HepG2 (cell line): ENCODE data around the gene HNRNPC. TPM values are rescaled to one million over a fixed set of nuclear protein-coding genes. Genes with fewer than 3 reads are reported as not detected.

ENCODE experiments used
- CBFB ChIP-seq: sonication (generic); formaldehyde crosslinking; IDR thresholded peaks from 2 replicates; pipeline ENCODE4 v1.4.0; 2020; ENCODE audit warnings: missing genetic modification reagents
- CBX2 ChIP-seq, 2 experiments: fragments of 200-600 bp in 1 of 2; sonication (generic); formaldehyde crosslinking in 1 of 2; IDR thresholded peaks; 2 replicates each; pipeline versions ENCODE4 v1.7.0 to v1.8.1; 2018 to 2022; ENCODE audit warnings: low read depth in 2 of 2, low read length in 1 of 2, mild to moderate bottlenecking in 1 of 2, missing genetic modification reagents in 1 of 2
- CBX5 ChIP-seq: sonication (generic); formaldehyde crosslinking; IDR thresholded peaks from 2 replicates; pipeline ENCODE4 v1.4.0; 2020; ENCODE audit warnings: missing genetic modification reagents, borderline replicate concordance
- CENPX ChIP-seq: sonication (generic); formaldehyde crosslinking; IDR thresholded peaks from 2 replicates; pipeline ENCODE4 v1.9.0; 2021; ENCODE audit warnings: mild to moderate bottlenecking, missing genetic modification reagents, moderate library complexity
- DNMT3B ChIP-seq: conservative IDR thresholded peaks from 2 replicates; pipeline ENCODE4 v1.6.1; 2016; ENCODE audit warnings: missing biosample characterization, control low read depth
- EEA1 ChIP-seq: sonication (generic); formaldehyde crosslinking; IDR thresholded peaks from 2 replicates; pipeline ENCODE4 v1.5.1; 2020; ENCODE audit warnings: mild to moderate bottlenecking, missing genetic modification reagents, borderline replicate concordance
- IKZF1 ChIP-seq: fragments of 450-650 bp; IDR thresholded peaks from 2 replicates; pipeline ENCODE4 v1.7.1; 2016
- KAT2B ChIP-seq: fragments of 150-350 bp; IDR thresholded peaks from 2 replicates; pipeline ENCODE4 v1.6.1; 2014; ENCODE audit warnings: low read depth, low read length, borderline replicate concordance
- KLF15 ChIP-seq: sonication (generic); formaldehyde crosslinking; IDR thresholded peaks from 2 replicates; pipeline ENCODE4 v1.8.1; 2023; ENCODE audit warnings: borderline replicate concordance, mild to moderate bottlenecking, inconsistent platforms, missing genetic modification reagents, mixed read lengths
- NRL ChIP-seq: sonication (generic); formaldehyde crosslinking; IDR thresholded peaks from 2 replicates; pipeline ENCODE4 v1.5.0; 2020; ENCODE audit warnings: missing genetic modification reagents, mild to moderate bottlenecking, moderate library complexity, borderline replicate concordance
- PRMT3 ChIP-seq: sonication (generic); formaldehyde crosslinking; IDR thresholded peaks from 2 replicates; pipeline ENCODE4 v1.8.1; 2022; ENCODE audit warnings: low read depth, mild to moderate bottlenecking, moderate library complexity, missing genetic modification reagents, borderline replicate concordance
- RBM22 ChIP-seq: fragments of 200-400 bp; formaldehyde crosslinking; optimal IDR thresholded peaks from 2 replicates; pipeline ENCODE3; 2017; ENCODE audit warnings: mild to moderate bottlenecking, low read length, moderate library complexity
- RCOR2 ChIP-seq: IDR thresholded peaks from 2 replicates; pipeline ENCODE4 v1.6.1; 2016; ENCODE audit warnings: missing biosample characterization, missing genetic modification reagents
- TARDBP ChIP-seq: sonication (generic); formaldehyde crosslinking; IDR thresholded peaks from 2 replicates; pipeline ENCODE4 v1.8.0; 2022; ENCODE audit warnings: mild to moderate bottlenecking, missing genetic modification reagents
- TBL1XR1 ChIP-seq: fragments of 150-350 bp; IDR thresholded peaks from 2 replicates; pipeline ENCODE4 v1.6.1; 2014; ENCODE audit warnings: borderline replicate concordance, low read length; ENCODE audit not compliant: partially characterized antibody
- U2AF2 ChIP-seq: fragments of 200-400 bp; formaldehyde crosslinking; IDR thresholded peaks from 2 replicates; pipeline ENCODE4 v1.6.1; 2017; ENCODE audit warnings: low read depth, mild to moderate bottlenecking, low read length
- ZFAT ChIP-seq: sonication (generic); formaldehyde crosslinking; conservative IDR thresholded peaks from 2 replicates; pipeline ENCODE4 v1.8.1; 2023; ENCODE audit warnings: missing genetic modification reagents, inconsistent platforms
- ZFP36L1 ChIP-seq: sonication (generic); formaldehyde crosslinking; IDR thresholded peaks from 2 replicates; pipeline ENCODE4 v1.8.0; 2022; ENCODE audit warnings: mild to moderate bottlenecking, missing genetic modification reagents, moderate library complexity
- ZNF101 ChIP-seq: sonication (generic); formaldehyde crosslinking; IDR thresholded peaks from 2 replicates; pipeline ENCODE4 v1.4.0; 2020; ENCODE audit warnings: mild to moderate bottlenecking, low read depth, missing genetic modification reagents, borderline replicate concordance
- ZNF230 ChIP-seq: sonication (generic); formaldehyde crosslinking; IDR thresholded peaks from 2 replicates; pipeline ENCODE4 v1.4.0; 2020; ENCODE audit warnings: mild to moderate bottlenecking, missing genetic modification reagents
- ZNF878 ChIP-seq: sonication (generic); formaldehyde crosslinking; IDR thresholded peaks from 2 replicates; pipeline ENCODE4 v1.8.1; 2023; ENCODE audit warnings: mild to moderate bottlenecking, missing genetic modification reagents, moderate library complexity
- ZSCAN25 ChIP-seq: sonication (generic); formaldehyde crosslinking; IDR thresholded peaks from 2 replicates; pipeline ENCODE4 v1.8.0; 2022; ENCODE audit warnings: mild to moderate bottlenecking, missing genetic modification reagents
- polyA plus RNA-seq, 8 experiments: library from polyadenylated mRNA; depleted of rRNA in 3 of 8; stranded (reverse) in 7 of 8; unstranded in 1 of 8; fragments of >200 nt; fragmentation: Illumina TruSeq in 4 of 8; extraction: Trizol in 4 of 8; gene quantifications; 2 replicates each; pipeline versions ENCODE4 v1.2.1 to v1.2.3, GENCODE V29; 2011 to 2016; ENCODE audit warnings: low read depth in 4 of 8, missing spikeins in 1 of 8, mixed read lengths in 1 of 8; ENCODE audit not compliant: insufficient read depth in 1 of 8
- total RNA-seq, 5 experiments: library from RNA; depleted of rRNA; stranded (reverse); fragments of >200 nt; fragmentation: Illumina TruSeq; extraction: Trizol; gene quantifications; 2 replicates each; pipeline ENCODE4 v1.2.3, GENCODE V29; 2016; ENCODE audit warnings: low read depth in 1 of 5
- TF ChIP-seq, protein P1 (sequence below): sonication (generic); formaldehyde crosslinking; IDR thresholded peaks from 2 replicates; pipeline ENCODE4 v1.8.0; 2022; ENCODE audit warnings: missing genetic modification reagents, mild to moderate bottlenecking, borderline replicate concordance
- TF ChIP-seq, protein P2 (sequence below): sonication (generic); formaldehyde crosslinking; IDR thresholded peaks from 2 replicates; pipeline ENCODE4 v1.4.0; 2020; ENCODE audit warnings: missing genetic modification reagents, mild to moderate bottlenecking, borderline replicate concordance
- TF ChIP-seq, protein P3 (sequence below): sonication (generic); formaldehyde crosslinking; IDR thresholded peaks from 2 replicates; pipeline ENCODE4 v1.8.1; 2023; ENCODE audit warnings: mild to moderate bottlenecking, missing genetic modification reagents
- TF ChIP-seq, protein P4 (sequence below): conservative IDR thresholded peaks from 2 replicates; pipeline ENCODE4 v1.6.1; 2018; ENCODE audit warnings: missing genetic modification reagents

Gene HNRNPC
- total and polyA plus RNA-seq, 2 of the 13 experiments (the other 11 are each of a cell fraction or from before 2014, with no cell fraction given) = 628 to 1,099 TPM

DNA sequence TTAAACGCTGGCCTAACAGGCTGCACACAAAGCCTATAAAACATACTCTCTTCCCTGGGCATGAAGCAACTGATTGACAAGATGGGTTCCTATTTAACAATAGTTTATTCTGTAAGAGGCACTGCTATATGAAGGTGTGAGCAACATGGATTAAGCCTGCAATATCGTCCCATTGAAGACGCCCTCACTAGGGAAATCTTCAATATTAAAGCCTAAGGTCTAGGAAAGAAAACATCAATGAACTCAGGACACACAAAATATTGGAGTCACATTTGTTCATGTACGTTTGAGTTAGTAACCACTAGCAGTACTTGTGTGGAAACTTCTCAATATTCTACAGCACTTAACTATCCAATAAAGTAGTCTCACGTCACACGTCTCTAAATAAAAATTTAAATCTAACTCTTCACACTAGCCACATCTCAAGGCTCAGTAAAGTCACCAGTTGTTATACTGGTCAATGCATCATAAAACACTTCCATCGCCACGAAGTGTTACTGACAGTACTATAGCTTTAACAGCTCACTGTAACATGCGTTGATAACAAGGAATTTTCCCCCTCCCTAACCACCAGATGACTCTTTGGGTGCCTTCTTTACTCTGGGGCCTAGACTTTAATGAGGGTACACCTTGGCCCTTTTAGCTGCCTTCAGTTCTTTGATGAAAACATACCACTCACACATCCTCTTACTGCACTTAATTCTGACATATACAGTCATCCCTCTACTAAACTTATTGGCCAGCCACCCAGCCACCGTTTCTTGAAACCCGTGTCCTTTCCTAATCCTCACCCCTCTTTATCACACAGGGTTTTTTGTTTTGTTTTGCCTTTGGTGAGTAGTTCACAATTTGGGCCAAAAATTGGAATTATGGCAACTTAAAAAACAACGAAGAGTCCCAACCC, 63.3 kb downstream of the HNRNPC start (continued):
- TF ChIP-seq, protein P1, sequence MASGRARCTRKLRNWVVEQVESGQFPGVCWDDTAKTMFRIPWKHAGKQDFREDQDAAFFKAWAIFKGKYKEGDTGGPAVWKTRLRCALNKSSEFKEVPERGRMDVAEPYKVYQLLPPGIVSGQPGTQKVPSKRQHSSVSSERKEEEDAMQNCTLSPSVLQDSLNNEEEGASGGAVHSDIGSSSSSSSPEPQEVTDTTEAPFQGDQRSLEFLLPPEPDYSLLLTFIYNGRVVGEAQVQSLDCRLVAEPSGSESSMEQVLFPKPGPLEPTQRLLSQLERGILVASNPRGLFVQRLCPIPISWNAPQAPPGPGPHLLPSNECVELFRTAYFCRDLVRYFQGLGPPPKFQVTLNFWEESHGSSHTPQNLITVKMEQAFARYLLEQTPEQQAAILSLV (CRISPR knock-in tag) = no peak
- TF ChIP-seq, protein P2, sequence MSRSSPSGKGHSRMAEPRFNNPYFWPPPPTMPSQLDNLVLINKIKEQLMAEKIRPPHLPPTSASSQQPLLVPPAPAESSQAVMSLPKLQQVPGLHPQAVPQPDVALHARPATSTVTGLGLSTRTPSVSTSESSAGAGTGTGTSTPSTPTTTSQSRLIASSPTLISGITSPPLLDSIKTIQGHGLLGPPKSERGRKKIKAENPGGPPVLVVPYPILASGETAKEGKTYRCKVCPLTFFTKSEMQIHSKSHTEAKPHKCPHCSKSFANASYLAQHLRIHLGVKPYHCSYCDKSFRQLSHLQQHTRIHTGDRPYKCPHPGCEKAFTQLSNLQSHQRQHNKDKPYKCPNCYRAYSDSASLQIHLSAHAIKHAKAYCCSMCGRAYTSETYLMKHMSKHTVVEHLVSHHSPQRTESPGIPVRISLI (CRISPR knock-in tag) = no peak
- TF ChIP-seq ZNF878 (CRISPR knock-in tag) (no peak), ZFAT (CRISPR knock-in tag) (no peak), EEA1 (CRISPR knock-in tag) (no peak), PRMT3 (CRISPR knock-in tag) (no peak), DNMT3B (no peak), RCOR2 (CRISPR knock-in tag) (no peak), CBX5 (no peak), TARDBP (CRISPR knock-in tag) (peak; percentile 43; the same call in 1 of the 2 replicates), ZSCAN25 (CRISPR knock-in tag) (0 out of 2 replicates have a peak, but pooled peaks have one; percentile 33), CBFB (CRISPR knock-in tag) (no peak), RBM22 (peak; percentile 99), CENPX (CRISPR knock-in tag) (no peak), U2AF2 (no peak), KLF15 (CRISPR knock-in tag) (no peak), KAT2B (no peak), ZFP36L1 (CRISPR knock-in tag) (no peak), NRL (CRISPR knock-in tag) (no peak), ZNF101 (CRISPR knock-in tag) (no peak), IKZF1 (no peak), CBX2 (IDR thresholded peaks at IDR 0.05; ENCODE audit: low read depth, low read length) (no peak), CBX2 (CRISPR knock-in tag; IDR thresholded peaks at IDR 0.05; ENCODE audit: low read depth) (no peak), ZNF230 (CRISPR knock-in tag) (no peak), TBL1XR1 (no peak)
- TF ChIP-seq, protein P3, sequence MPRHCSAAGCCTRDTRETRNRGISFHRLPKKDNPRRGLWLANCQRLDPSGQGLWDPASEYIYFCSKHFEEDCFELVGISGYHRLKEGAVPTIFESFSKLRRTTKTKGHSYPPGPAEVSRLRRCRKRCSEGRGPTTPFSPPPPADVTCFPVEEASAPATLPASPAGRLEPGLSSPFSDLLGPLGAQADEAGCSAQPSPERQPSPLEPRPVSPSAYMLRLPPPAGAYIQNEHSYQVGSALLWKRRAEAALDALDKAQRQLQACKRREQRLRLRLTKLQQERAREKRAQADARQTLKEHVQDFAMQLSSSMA (CRISPR knock-in tag) = no peak
- TF ChIP-seq, protein P4, sequence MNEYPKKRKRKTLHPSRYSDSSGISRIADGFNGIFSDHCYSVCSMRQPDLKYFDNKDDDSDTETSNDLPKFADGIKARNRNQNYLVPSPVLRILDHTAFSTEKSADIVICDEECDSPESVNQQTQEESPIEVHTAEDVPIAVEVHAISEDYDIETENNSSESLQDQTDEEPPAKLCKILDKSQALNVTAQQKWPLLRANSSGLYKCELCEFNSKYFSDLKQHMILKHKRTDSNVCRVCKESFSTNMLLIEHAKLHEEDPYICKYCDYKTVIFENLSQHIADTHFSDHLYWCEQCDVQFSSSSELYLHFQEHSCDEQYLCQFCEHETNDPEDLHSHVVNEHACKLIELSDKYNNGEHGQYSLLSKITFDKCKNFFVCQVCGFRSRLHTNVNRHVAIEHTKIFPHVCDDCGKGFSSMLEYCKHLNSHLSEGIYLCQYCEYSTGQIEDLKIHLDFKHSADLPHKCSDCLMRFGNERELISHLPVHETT (CRISPR knock-in tag) = no peak; the same call in 1 of the 2 replicates
